GM18505 (cell line): ENCODE measurements around the gene AMPH.
"Not testable (repeated sequence)": the region's sequence is repeated elsewhere in the genome, so short reads cannot be mapped to it uniquely, and the experiment has no call there.

Experiments used
- ATAC-seq: cut with Tn5 transposase; IDR thresholded peaks from one replicate; pipeline ENCODE4 v1.9.1; 2021; ENCODE audit not compliant: unreplicated experiment
- POLR2A ChIP-seq: IDR thresholded peaks from 4 replicates; pipeline ENCODE4 v1.6.1; 2011; ENCODE audit warnings: borderline replicate concordance; ENCODE audit not compliant: insufficient read depth, insufficient read length; ENCODE audit errors: extremely low read depth

The AMPH gene

DNA sequence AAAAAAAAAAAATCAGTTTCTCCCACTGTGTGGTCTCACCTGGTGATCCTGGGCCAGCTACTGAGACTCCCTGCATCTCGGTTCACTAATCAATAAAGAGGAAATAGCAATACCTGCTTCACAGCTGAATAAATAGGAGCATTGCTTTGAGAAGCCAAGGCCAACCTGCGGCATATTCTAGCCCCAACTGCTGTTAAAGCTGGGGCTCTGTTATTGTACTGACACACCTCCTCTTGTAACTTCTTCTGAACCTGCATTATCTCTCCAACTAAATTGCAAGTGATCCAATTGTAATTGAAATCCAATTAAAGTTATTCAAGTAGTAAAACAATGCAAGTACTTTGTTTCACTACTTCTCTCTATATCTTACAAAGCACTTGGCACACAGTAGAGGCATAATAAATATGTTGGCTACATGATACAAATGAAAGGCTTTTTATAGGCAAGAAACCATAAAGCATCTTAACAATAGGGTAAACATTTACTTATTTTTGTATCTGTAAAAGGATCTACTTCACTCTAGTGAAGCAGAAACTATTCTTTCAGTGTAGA lies 38.4 kb downstream of the AMPH start:
- no peak for ATAC-seq
- no peak for TF ChIP-seq POLR2A

DNA sequence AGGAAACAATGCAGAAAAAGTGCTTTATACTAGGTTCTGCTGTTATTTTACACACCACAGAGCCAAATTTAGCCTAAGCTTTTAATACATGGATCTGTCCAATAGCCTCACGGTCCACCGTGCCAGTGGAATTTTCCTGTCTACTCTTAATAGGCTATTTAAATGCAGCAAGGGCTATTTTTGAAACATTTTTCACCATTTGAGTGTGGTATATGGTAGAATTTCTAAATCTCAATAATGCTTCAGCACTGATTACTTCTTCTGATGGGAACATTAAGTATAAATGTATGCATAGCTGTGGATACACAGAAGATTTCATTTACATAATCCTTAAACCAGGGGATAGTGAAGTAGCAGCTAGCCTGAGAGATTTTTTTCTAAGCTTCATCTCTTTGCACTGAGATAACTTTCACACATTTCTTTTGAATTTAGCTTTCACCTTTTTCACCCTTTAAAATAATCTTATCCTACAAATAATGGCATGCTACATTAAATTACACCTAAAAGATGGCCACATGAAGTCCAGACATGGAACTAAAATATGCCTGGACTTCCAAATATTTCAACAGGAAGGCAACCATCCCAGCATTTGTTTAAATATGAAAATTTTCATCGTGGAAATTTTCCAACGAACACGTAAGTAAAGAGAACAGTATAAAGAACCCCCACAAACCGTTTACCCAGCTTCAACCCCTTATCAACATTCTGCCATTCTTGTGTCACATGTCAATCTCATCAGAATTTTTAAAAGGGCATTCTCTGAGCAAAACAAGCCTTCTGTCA lies 45.4 kb downstream of the AMPH start:
- no peak for TF ChIP-seq POLR2A
- no peak for ATAC-seq

DNA sequence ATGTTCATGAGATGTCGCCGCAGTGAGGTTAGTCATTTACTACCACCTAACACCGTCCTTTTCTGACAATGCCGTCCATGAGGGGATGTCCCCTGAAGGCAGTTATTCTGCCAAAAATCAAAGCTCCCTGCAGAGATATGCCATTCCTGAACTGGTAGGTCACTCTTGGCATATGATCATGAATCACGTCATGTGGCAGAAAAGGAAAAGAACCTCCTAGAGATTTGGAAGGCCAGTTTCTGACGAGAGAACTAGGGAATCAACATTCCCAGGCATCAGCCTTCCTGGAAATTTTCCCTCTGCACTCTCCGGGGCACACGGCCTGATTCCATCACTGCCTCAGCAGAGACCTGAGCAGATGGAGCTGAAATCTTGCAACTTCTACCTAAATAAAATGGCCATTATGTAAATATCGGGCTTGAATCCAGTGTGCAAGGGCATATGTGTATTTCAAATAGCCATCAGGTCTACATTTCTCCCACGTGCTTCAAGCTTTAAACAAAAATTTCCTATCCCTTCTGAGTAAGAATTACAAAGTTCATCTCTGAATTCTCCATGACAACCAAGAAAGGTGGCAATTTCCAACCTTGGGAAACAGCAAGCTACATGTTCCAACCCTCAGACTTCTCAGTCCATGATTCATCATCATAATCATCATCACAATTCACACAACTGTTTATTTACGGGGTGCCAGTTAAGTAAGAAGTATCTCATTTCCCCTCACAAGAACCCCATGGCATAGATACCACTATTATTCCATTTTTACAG lies 46.5 kb downstream of the AMPH start:
- no peak for TF ChIP-seq POLR2A

DNA sequence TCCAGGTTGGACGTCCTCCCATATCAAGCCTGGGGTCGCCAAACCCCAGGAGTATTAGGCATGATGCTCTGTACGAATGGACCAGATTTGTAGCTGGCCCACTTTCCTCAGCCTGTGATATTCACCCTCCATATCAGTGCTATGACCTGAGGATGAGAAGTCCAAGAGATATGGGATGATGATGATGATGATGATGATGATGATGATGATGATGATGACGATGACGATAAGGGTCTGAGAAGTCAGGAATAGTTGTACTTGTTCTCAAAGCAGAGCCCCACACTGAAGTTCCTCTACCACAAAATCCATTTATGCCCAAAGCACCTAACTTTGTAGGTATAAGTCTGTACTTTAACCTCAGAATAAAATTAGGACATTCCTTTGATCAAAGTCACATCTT lies 50.7 kb downstream of the AMPH start:
- no peak for ATAC-seq
- TF ChIP-seq POLR2A, result no peak

More for the DNA sequence above, 46.5 kb downstream of the AMPH start:
- ATAC-seq, result no peak

DNA sequence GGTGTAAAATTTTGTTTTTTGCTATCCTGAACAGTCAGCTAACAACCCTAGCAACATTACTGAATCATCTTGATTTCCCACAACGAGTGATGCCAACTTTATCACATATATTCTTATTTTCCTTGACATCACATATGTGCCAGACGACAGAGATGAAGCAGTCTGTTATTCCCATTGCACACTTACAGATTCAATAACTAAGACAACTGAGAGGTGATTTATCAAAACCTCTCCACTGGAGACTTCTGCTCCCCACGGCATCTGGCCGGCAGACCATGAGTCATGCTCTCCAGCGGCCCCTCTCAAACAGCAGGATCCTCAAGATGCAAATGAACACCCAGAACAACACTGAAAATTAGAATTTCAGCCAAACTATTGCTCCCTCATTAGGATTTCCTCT lies 57.1 kb downstream of the AMPH start:
- no peak for ATAC-seq
- no peak for TF ChIP-seq POLR2A

DNA sequence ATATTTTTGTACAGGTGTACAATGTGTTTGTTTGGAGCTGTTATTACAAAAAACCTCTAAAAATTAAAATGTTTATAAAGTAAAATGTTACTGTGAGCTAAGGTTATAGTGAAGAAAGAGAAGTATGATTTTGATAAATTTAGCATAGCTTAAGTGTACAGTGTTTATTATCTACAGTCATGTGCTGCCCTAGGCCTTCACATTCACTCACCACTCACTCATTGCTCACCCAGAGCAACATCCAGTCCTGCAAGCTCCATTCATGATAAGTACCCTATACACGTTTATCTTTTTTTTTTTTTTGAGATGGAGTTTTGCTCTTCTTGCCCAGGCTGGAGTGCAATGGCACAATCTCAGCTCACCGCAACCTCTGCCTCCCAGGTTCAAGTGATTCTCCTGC lies 59.6 kb downstream of the AMPH start:
- not testable (repeated sequence) for ATAC-seq

DNA sequence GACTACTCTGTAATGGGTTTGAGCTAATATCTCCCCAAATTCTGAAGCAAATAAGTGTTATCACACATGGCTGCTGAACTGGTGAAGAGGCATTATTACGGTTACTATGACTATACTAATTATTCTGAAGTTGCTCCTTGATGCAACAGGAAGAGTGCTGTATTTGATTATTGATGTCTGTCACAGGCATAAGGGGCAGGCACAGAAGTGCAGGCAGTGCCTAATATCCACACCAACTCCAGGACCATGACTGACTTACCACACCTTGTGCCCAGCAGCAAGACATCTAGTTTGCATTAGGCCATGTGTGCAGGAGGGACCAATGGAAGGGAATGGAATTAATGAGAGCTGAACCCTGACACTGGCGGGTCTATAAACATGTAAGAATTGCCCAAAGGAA lies 62.7 kb downstream of the AMPH start:
- no peak for ATAC-seq
- no peak for TF ChIP-seq POLR2A

DNA sequence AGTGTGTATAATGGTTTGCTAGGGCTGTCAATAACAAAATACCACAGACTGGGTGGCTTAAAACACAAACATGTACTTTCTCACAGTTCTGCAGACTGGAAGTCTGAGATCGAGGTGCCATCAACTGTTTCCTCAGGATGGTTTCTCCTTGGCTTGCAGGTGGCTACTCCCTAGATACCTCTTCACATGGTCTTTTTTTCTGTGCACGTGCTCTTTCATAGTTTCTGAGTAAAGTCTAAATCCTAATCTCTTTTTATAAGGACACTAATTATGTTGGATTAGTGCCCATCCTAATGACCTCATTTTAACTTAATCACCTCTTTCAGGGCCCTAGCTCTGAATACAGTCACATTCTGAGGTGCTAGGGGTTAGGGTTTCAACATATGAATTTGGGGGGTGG lies 65.9 kb downstream of the AMPH start:
- no peak for ATAC-seq
- TF ChIP-seq POLR2A, result no peak

DNA sequence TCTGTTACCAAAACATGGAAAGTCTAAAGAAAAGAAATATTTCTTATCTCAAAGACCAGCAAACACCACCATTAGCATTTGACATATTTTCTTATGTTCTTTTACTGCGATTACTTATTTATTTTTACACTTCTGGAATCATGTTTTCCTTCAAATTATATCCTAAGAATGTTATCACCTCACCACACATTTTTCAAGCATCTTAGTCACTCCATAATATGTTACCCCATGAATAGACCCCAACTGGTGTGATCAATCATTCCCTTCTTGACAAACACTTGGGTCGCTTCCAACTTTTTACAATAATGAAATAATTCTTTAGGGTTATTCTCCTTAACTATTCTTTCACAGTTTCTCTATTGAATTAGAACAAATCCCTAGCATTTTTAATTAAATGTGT lies 67.4 kb downstream of the AMPH start:
- no peak for ATAC-seq
- TF ChIP-seq POLR2A, result no peak

DNA sequence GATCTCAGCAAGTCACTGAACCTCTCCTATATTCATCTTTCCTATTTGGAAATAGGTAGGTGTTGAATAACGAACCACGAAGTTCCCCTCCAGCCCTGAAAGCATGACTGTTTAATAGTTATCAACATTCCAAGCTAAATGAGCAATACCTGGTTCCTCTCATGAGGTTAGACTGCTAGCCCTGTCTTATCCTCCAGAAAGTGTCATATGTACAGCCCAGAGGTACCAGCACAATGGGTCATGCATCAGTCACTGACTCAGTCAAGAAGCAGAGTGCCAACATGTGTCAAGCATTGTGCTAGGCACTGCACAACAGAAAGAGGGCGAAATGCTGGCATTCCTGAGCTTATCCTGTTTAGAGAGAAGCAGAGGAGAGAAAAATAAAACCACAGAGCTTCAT lies 70.0 kb downstream of the AMPH start:
- TF ChIP-seq POLR2A, result no peak
- no peak for ATAC-seq

DNA sequence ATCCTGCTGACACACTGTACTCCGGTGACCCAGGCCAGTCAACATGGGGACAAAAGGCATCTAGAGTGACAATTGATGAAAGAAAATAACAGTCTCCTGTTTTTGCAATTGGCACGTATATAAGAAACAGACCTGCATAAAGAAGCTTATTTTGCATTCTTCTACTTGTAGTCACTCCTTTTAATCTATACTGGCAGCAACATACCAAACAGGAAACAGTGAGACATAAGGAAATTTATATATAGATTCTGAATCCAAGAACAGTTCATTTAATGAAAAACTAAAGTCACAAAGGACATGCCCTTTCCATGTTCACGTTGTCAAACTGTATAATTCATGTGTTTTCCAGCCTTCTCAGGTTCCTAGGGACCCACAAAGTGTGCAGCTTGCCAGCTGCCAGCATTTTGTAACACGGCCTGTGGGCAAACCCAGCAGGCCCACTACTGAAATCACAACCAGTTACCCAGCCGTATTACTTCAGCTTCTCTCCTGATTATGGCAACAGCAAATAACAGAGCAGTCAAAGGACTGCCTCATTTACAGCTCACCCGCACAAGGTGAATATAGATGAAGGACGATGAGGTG lies 72.3 kb downstream of the AMPH start:
- no peak for TF ChIP-seq POLR2A
- no peak for ATAC-seq

DNA sequence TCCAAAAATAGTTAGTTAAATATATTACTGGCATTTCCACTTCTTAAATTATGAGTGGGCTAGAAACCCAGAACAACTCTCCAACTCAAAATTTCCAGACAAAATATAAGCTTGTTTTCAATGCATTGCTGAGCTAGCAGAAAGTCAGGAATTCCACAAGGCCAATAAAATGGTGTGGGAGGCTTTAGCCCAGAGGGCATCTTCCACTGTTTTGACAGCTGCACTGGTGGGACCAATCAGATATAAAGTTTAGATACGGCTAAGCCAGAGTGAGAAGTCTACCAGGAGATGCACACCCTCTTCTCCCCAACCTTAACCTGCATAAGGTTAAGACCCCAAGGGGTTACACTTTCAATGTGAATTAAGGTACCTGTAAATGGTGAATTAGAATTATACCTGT lies 76.6 kb downstream of the AMPH start:
- ATAC-seq, result no peak
- TF ChIP-seq POLR2A, result no peak

DNA sequence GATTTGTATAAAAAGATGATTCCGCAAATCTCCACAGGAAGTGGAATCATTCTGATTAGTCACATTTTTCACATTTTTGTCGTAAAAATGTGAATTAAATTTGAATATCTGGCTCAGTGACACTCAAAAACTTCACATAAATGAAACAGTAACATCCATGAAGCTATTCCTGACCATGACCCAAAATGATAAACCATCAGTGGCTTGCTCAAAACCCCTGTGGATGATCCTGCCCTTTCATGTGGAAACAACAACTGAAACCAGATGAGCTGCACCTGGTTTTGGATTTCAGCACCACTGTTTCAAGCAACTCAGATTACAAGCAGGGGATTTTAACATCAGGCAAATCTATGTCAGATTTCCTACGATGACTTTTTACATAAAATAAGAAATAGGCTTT lies 80.3 kb downstream of the AMPH start:
- no peak for ATAC-seq
- TF ChIP-seq POLR2A, result no peak

DNA sequence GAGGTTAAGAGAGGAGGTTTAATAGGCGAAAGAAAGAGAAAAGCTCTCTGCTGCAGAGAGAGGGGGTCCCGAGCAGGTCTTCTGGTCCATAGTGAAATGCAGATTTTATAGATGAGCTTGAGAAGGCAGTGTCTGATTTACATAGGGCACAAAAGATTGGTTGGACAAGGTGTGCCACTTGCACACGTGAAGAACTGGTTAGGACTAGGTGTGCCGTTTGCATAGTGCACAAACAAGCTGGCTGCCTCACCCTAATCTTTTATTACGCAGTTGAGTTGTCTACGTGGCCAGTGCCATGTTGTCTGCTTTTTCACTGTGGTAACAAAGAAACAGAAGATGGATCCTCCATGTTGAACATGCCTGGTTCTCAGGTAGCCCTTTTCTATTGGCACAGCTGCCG lies 82.6 kb downstream of the AMPH start:
- no peak for ATAC-seq
- no peak for TF ChIP-seq POLR2A
